ENCODE measurements around the gene RNF220. TPM values are rescaled to one million over a fixed set of nuclear protein-coding genes. Genes with fewer than 3 reads are reported as not detected.

Gene RNF220
- total and polyA plus RNA-seq, 9 donors, result 58.0 to 101 (median 64.7) TPM

DNA sequence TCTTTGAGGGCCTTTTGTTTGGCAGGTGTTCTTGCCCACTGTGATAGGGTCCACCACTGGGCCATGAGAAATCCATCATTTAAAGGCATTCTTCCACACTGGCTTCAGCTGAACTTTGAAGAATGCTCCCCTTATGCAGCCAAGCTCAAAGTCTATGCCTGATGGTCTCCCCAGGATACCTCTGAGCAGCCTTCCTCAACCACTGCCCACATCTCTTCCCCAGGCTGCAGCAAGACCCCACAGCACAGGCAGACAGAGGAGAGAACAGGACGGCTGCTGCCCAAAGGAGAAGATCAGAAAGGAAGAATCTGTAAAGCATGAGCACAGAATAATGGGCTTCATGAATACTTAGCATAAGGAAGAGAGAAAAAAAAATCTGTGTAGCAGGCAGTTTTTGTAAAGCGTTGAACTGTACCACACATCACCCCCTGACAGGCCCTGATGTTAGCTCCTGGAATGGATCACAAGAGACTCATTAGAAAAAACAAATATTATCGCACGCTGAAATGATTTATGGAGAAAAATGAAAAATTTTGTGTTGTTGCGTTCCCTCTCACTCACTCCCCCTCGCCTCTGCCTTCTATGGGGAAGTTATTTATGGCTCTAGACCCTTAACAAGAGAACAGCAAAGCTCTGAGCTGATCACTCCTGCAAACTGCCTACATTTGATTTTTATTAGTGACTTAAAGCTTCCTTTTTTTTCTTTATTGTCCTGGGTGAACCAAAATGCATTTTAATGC, 135.1 kb downstream of the RNF220 start:
- DNase-seq, result no peak
- Histone ChIP-seq H3K36me3 (no peaks in the 10 kb centered on the region), H3K27ac (no peak overlapping the region), H3K27me3 (no peaks in the 10 kb centered on the region), H3K4me3 (no peak overlapping the region), H3K9me3 (no peaks in the 10 kb centered on the region), H3K4me1 (ENCODE audit: insufficient read depth) (no peaks in the 10 kb centered on the region)
- TF ChIP-seq POLR2A (IDR thresholded peaks at IDR 0.05) (no peak), EP300 (IDR thresholded peaks at IDR 0.05) (no peak)
- TF ChIP-seq, protein P1, sequence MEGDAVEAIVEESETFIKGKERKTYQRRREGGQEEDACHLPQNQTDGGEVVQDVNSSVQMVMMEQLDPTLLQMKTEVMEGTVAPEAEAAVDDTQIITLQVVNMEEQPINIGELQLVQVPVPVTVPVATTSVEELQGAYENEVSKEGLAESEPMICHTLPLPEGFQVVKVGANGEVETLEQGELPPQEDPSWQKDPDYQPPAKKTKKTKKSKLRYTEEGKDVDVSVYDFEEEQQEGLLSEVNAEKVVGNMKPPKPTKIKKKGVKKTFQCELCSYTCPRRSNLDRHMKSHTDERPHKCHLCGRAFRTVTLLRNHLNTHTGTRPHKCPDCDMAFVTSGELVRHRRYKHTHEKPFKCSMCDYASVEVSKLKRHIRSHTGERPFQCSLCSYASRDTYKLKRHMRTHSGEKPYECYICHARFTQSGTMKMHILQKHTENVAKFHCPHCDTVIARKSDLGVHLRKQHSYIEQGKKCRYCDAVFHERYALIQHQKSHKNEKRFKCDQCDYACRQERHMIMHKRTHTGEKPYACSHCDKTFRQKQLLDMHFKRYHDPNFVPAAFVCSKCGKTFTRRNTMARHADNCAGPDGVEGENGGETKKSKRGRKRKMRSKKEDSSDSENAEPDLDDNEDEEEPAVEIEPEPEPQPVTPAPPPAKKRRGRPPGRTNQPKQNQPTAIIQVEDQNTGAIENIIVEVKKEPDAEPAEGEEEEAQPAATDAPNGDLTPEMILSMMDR (IDR thresholded peaks at IDR 0.05), result no peak
- 23 to 31% (median 27%) methylated on average over 6 of the region's 6 CpGs for WGBS, 3 donors
- intact Hi-C loops (cut with DNase I), result no loop called here

DNA sequence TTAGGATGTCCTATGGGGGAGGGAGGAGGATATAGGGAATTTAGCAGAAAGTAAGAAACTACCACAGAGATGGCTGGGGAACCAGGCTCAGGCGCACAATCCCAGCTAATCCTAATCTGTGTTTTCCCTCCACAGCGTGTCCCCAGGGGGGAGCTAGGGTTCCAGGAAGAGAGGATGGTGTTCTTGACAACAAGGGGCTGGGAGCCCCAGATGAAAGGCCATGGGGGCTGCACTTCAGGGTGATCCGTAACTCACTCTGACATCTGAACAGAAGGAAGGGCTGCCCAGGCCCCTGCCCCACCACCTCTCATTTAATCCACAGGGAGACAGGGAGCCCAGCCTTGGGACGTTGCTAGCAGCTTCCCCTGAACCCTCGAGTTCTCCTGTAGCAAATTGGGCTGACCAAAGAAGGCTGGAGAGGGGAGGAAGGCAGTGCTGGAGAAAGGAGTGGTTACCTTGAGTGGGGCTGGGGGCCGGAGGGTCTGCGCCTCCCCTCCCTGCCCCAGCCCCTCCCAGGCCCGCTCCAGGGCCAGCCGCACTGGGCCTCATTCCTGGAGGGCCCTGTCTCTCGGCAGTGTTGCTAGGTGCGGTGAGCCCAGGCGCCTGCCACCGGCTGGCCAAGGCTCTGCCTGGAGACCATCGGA, 137.5 kb downstream of the RNF220 start:
- no peaks in the 10 kb centered on the region for H3K27me3 ChIP-seq

DNA sequence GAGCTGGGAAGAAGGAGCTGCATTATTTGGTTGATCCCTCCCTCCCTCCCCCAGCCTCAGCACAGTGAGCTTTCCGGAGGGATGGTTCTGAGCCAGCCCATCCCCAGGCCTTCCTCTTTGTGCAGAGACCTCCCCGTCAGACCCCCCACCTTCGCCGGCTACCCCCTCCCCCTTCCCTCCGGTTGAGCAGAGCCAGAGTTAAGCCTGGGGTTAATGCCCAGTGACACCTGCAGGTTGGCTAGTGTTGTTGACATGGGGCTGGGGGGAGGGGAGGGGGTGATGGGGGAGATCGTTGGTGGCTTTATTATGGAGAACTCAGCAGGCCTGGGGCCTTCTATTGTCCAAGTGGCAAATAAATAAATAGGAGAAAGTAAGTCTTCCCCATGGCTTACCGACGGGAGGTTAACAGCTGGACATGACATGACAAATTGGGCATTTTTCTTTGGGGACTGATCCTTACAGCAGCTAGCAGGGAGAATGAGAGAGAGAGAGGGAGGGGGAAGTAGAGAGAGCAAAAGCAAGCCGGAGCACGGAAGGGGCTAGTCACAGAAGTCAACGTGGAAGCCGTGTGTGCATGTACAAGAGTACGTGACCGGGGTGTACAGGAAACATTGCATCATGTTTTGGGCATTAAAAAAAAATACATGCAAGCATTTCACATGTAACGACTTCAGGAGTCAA, 138.1 kb downstream of the RNF220 start:
- TF ChIP-seq POLR2A (IDR thresholded peaks at IDR 0.05) (no peak), EP300 (IDR thresholded peaks at IDR 0.05) (no peak)
- TF ChIP-seq, protein P1 (IDR thresholded peaks at IDR 0.05), result no peak
- 22 to 28% (median 24%) methylated on average over 15 of the region's 15 CpGs for WGBS, 3 donors
- Histone ChIP-seq H3K27ac (no peak overlapping the region), H3K9me3 (no peaks in the 10 kb centered on the region), H3K36me3 (no peaks in the 10 kb centered on the region), H3K4me1 (ENCODE audit: insufficient read depth) (no peaks in the 10 kb centered on the region), H3K27me3 (no peaks in the 10 kb centered on the region), H3K4me3 (no peak overlapping the region)
- no peak for DNase-seq
- intact Hi-C loops (cut with DNase I), result no loop called here

More for the DNA sequence above, 137.5 kb downstream of the RNF220 start:
- no peak for DNase-seq
- Histone ChIP-seq H3K27ac (no peak overlapping the region), H3K4me1 (ENCODE audit: insufficient read depth) (no peaks in the 10 kb centered on the region), H3K9me3 (no peaks in the 10 kb centered on the region), H3K4me3 (no peak overlapping the region), H3K36me3 (no peaks in the 10 kb centered on the region)
- WGBS, 3 donors, result 37 to 47% (median 41%) methylated on average over 14 of the region's 14 CpGs
- intact Hi-C loops (cut with DNase I), result no loop called here
- TF ChIP-seq POLR2A (IDR thresholded peaks at IDR 0.05) (no peak), EP300 (IDR thresholded peaks at IDR 0.05) (no peak)
- TF ChIP-seq, protein P1 (IDR thresholded peaks at IDR 0.05), result no peak

DNA sequence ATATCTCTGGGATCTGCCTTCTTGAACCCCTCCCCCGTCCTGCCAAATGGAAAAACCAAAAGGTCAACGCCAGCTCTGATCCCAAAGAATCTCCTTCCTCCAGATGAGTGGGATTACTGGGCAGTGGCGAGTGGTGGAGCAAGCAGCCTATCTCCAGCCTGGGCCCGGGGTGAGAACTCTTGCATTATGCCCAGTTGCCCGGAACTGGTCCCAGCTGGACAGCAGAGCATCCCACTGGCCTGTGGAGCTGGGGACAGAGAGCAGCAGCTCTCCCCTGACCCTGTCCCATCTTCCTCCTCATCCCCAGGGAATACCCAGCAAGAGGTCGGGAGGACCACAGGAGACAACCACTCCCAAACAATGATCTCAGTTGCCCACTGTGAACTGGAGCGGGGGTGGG, 138.7 kb downstream of the RNF220 start:
- Histone ChIP-seq H3K4me1 (ENCODE audit: insufficient read depth) (no peaks in the 10 kb centered on the region), H3K27me3 (no peaks in the 10 kb centered on the region), H3K27ac (no peak overlapping the region), H3K9me3 (no peaks in the 10 kb centered on the region), H3K36me3 (no peaks in the 10 kb centered on the region), H3K4me3 (no peak overlapping the region)
- TF ChIP-seq, protein P1 (IDR thresholded peaks at IDR 0.05), result no peak
- TF ChIP-seq EP300 (IDR thresholded peaks at IDR 0.05), result no peak
- no peak for TF ChIP-seq POLR2A (IDR thresholded peaks at IDR 0.05)
- no peak for DNase-seq
- 34 to 60% (median 41%) methylated on average over 7 of the region's 7 CpGs for WGBS, 3 donors
- intact Hi-C loops (cut with DNase I), result no loop called here
